RWPE1 (cell line): ENCODE data around the gene PBOV1.

ENCODE experiments used
- CTCF ChIA-PET: fragments of 350-600 bp; sonication (Branson Sonifier 250); formaldehyde crosslinking; extraction: SDS; loops from one replicate; lab custom pipeline; 2021; lab: Yijun Ruan, JAX
- POLR2A ChIA-PET: fragments of 400-600 bp; formaldehyde crosslinking; extraction: SDS; loops from one replicate; lab custom pipeline; 2020; ENCODE audit warnings: antibody characterized with exemption; ENCODE audit not compliant: low non-redundant PET; lab: Yijun Ruan, JAX
- DNase-seq: peaks from one replicate; pipeline ENCODE4 v3.0.0; 2012; ENCODE audit warnings: low spot score
- H3K27ac ChIP-seq: fragments of 450-650 bp; 2 replicates; pipeline ENCODE4 v1.5.1; 2017
- CTCF ChIP-seq: fragments of 450-650 bp; conservative IDR thresholded peaks from 2 replicates; pipeline ENCODE4 v1.5.1; 2017; ENCODE audit warnings: low read depth, mild to moderate bottlenecking

The PBOV1 gene

DNA sequence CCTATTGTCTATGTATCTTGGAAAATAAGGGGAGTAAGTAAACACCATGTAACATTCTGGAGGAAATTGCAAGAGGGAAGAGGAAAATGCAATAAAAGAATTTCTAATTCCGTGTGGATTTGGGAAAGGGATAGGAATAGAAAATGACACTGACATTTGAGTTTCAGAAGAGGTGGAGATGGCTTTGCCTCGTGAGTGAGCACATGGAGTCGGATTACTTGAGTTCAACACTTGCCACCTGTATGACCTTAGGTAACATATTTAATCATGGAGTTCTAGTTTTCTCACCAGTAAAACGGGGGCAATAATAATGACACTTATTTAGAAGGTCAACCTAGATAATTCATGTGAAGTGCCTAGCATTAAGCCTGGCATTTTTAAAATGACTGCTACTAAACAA is 10.8 kb upstream of the PBOV1 start:
- no peak for DNase-seq

DNA sequence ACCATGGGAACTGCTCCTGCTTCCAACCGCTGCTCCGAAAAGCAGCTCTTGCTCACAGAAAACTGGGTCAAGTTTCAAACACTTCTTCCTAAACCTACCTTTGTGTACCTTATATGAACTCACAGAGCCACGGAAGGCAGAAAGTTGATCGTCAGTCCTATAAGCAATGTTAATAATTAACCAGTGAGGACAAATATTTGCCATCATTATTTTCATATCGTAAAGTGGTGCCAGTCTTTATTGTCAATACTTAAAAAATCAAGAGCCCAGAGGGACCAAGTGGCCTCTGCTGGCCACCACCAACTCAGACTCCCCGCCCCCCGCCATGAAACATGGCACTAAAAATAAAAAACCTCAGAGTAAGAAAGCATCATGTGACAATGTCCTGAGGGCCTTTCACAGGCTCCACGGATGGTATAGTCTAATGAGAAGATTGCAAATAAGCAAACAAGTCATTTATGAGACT is 9.1 kb upstream of the PBOV1 start:
- no peak for DNase-seq
- no peak for TF ChIP-seq CTCF
- CTCF ChIA-PET = no interaction called here
- POLR2A ChIA-PET = no interaction called here
- no peak overlapping the region for H3K27ac ChIP-seq

More for the DNA sequence above, 10.8 kb upstream of the PBOV1 start:
- CTCF ChIA-PET = no interaction called here
- TF ChIP-seq CTCF = no peak
- no peak overlapping the region for H3K27ac ChIP-seq
- POLR2A ChIA-PET = no interaction called here

DNA sequence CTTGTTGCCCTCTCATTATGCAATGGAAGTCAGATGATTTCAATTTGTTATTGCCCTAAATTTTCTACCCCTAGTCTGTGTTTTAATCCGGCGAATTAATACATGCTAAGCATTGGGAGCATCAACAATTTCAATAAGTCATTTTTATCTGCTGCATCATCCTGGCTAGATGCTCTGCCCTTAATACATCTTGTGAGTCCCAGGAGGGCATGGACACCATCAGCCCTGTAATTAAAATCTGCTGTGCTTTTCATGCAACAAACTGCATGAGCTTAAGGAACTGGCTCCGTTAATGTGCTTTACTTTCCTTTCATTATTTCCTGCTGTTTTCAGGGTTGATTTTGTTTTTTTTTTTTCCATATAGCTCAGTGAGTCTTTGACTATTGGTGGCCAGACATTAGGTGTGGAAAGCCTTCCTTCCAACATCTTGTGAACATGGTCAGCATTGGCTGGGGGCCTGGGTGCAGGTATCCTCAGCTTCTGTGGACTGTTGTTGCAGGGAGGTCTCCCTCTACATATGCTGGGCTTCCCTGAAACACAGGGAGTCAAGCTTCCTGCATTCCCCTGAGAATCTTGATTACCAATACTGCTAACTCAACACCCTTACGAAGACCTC is 8.5 kb upstream of the PBOV1 start:
- POLR2A ChIA-PET = interaction anchor here (0.5 kb wide), 1 partner anchor 340 kb away, joined by 3 read pairs; no protein-coding TSS in a partner anchor
- CTCF ChIA-PET = no interaction called here
- TF ChIP-seq CTCF = no peak
- no peak for DNase-seq
- no peak overlapping the region for H3K27ac ChIP-seq

DNA sequence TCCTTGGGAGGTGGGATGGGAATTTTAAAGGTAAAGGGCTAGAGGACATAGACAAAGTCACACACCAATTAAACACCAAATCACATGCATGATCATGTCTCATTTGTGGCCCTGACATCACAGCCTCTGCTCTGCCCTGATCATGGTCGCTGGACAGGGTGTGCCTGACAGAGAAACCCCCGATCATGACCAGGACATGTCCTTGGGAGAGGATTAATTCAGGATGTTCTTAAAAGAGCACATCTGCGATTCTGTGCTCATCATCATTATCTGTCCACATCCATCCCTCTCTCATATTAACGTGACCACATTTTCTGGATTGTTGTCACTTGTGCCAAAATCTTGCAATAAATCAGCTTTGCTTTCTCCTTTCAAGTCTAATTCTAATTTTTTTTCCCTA is 7.7 kb upstream of the PBOV1 start:
- no peak for TF ChIP-seq CTCF
- DNase-seq = no peak
- CTCF ChIA-PET = no interaction called here
- no peak overlapping the region for H3K27ac ChIP-seq
- POLR2A ChIA-PET = no interaction called here

GRCh38 chr6:138222901-138223546 is 4.7 kb upstream of the PBOV1 start:
- no peak for DNase-seq
- ChIA-PET POLR2A (no interaction called here), CTCF (interaction anchor here (1.0 kb wide), 1 partner anchor 21 kb away, joined by 4 read pairs; no protein-coding TSS in a partner anchor)
- no peak for TF ChIP-seq CTCF
- H3K27ac ChIP-seq = no peak overlapping the region

DNA sequence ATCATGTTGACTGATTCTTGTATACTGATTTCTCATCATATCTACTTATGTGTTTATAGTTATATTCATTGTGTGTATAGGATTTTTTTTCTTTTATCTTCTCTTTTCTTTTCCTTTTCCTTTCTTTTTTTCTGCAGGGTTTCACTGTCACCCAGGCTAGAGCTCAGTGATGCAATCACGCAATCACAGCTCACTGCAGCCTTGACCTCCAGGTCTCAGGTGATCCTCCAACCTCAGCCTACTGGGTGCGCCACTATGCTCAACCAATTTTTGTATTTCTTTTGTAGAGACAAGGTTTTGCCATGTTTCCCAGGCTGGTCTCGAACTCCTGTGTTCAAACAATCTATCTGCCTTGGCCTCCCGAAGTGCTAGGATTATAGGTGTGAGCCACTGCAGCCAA is 1.6 kb upstream of the PBOV1 start:
- ChIA-PET POLR2A (no interaction called here), CTCF (no interaction called here)
- no peak for DNase-seq
- H3K27ac ChIP-seq = no peak overlapping the region
- TF ChIP-seq CTCF = no peak
